Measurements from ENCODE around the gene B3GNT9.
A peak's percentile ranks its signal among the peaks of the same experiment; 100 is the strongest.

The B3GNT9 gene

DNA sequence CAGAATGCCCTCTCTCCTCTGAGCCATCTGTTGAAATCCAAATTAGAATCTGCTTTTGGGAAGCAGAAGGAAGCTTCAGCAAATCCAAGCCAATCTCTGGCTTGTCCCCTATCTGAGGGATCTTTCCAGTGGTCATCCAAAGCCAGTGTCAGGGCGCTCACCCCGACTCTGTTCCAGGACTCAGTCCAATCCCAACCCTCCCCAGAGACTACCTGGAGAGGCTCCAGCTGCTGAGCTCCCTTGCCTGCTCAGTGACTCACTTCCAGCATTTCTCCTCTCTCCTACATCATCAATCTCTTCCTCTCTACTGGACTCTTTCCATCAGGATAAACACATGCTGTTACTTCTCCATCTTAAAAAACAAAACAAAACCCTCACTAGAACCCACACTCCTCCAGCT, 30.5 kb upstream of the B3GNT9 start:
- H3K27ac ChIP-seq, result no peak overlapping the region
- TF ChIP-seq, protein P1, sequence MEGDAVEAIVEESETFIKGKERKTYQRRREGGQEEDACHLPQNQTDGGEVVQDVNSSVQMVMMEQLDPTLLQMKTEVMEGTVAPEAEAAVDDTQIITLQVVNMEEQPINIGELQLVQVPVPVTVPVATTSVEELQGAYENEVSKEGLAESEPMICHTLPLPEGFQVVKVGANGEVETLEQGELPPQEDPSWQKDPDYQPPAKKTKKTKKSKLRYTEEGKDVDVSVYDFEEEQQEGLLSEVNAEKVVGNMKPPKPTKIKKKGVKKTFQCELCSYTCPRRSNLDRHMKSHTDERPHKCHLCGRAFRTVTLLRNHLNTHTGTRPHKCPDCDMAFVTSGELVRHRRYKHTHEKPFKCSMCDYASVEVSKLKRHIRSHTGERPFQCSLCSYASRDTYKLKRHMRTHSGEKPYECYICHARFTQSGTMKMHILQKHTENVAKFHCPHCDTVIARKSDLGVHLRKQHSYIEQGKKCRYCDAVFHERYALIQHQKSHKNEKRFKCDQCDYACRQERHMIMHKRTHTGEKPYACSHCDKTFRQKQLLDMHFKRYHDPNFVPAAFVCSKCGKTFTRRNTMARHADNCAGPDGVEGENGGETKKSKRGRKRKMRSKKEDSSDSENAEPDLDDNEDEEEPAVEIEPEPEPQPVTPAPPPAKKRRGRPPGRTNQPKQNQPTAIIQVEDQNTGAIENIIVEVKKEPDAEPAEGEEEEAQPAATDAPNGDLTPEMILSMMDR (IDR thresholded peaks at IDR 0.05), result no peak
- TF ChIP-seq ZFX (IDR thresholded peaks at IDR 0.05; ENCODE audit: borderline replicate concordance), result no peak

DNA sequence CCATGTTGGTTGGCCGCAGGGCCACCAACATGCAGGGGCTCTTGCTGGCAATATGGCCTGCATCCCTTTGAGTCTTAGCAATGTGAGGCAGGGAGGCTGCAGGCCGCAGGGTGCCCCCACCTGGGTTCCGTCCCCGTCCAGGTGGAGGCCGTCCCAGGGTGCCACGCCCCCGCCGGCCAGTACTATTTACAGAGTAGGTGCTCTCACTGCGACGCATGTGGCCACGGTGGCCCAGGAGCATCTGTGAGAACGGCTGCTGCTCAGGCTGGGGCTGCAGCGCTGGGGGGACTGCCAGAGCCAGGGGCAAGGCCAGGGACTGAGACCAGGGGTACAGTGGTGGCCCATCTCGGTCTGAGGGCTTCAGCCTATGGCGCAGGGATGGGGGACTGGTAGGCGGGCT, 29.4 kb upstream of the B3GNT9 start:
- H3K27ac ChIP-seq, result no peak overlapping the region
- TF ChIP-seq, protein P1 (IDR thresholded peaks at IDR 0.05), result no peak
- no peak for TF ChIP-seq ZFX (IDR thresholded peaks at IDR 0.05; ENCODE audit: borderline replicate concordance)

DNA sequence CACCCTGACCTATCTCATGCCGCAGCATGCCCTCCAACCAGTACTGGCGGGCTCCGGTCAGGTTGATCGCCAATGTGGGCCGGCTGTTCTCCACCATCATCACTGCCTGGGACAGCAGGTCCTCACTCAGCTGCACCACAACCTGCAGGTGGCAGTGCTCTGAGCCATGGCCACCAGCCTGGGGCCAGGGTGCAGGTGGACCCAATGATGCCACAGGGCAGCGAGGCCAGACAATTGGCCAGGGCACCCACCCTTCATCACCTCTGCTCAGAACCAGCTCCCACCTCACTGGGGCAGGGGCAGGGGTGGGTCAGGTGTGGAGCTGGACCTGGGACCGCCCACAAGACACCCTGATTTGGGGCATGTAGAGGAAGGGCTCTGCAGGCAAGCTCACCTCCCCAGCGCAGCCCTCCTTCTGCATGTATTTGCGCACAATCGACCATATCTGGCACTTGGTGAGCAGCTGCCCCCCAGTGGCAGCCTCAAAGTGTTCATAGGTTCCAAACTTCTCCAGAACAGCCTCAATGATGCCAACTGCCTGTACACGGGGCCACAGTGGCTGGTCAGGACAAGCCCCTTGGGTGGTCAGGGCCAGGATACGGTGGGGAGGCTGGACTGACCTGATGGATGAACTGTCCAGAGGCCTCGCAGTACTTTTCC, 28.8 kb upstream of the B3GNT9 start:
- peak overlapping the region; percentile 94 for H3K27ac ChIP-seq
- TF ChIP-seq, protein P1 (IDR thresholded peaks at IDR 0.05), result peak; percentile 60
- TF ChIP-seq ZFX (IDR thresholded peaks at IDR 0.05; ENCODE audit: borderline replicate concordance), result no peak

GRCh38 chr16:67177743-67178699, 27.2 kb upstream of the B3GNT9 start:
- peak overlapping the region; percentile 94 for H3K27ac ChIP-seq
- TF ChIP-seq, protein P1 (IDR thresholded peaks at IDR 0.05), result no peak; the same call in 1 of the 2 replicates
- no peak for TF ChIP-seq ZFX (IDR thresholded peaks at IDR 0.05; ENCODE audit: borderline replicate concordance)

- peak overlapping the region; percentile 94; the same call in 1 of the 2 replicates for H3K27ac ChIP-seq
- TF ChIP-seq, protein P1 (IDR thresholded peaks at IDR 0.05), result no peak
- no peak for TF ChIP-seq ZFX (IDR thresholded peaks at IDR 0.05; ENCODE audit: borderline replicate concordance)
These were observed 25.9 kb upstream of the B3GNT9 start for GRCh38 chr16:67176662-67177061.

- TF ChIP-seq, protein P1 (IDR thresholded peaks at IDR 0.05), result no peak
- TF ChIP-seq ZFX (IDR thresholded peaks at IDR 0.05; ENCODE audit: borderline replicate concordance), result no peak
- H3K27ac ChIP-seq, result peak overlapping the region; percentile 95
These were observed 24.0 kb upstream of the B3GNT9 start for GRCh38 chr16:67174706-67175231.

Data from 22Rv1 (cell line).